ENCODE measurements around the gene CCN5.

- TF ChIP-seq, protein P1, sequence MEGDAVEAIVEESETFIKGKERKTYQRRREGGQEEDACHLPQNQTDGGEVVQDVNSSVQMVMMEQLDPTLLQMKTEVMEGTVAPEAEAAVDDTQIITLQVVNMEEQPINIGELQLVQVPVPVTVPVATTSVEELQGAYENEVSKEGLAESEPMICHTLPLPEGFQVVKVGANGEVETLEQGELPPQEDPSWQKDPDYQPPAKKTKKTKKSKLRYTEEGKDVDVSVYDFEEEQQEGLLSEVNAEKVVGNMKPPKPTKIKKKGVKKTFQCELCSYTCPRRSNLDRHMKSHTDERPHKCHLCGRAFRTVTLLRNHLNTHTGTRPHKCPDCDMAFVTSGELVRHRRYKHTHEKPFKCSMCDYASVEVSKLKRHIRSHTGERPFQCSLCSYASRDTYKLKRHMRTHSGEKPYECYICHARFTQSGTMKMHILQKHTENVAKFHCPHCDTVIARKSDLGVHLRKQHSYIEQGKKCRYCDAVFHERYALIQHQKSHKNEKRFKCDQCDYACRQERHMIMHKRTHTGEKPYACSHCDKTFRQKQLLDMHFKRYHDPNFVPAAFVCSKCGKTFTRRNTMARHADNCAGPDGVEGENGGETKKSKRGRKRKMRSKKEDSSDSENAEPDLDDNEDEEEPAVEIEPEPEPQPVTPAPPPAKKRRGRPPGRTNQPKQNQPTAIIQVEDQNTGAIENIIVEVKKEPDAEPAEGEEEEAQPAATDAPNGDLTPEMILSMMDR (IDR thresholded peaks at IDR 0.05): no peak
- TF ChIP-seq POLR2A (IDR thresholded peaks at IDR 0.05): no peak
- TF ChIP-seq POLR2AphosphoS5 (IDR thresholded peaks at IDR 0.05): no peak
These were observed 28.0 kb downstream of the CCN5 start for GRCh38 chr20:44743080-44743701.

All from prostate gland (tissue), 2 donors.